K562 (cell line): ENCODE measurements around the gene FLT1. TPM values are rescaled to one million over a fixed set of nuclear protein-coding genes. Genes with fewer than 3 reads are reported as not detected.

Experiments
- ETS2 ChIP-seq: IDR thresholded peaks from 2 replicates; pipeline ENCODE4 v1.6.1; 2016; ENCODE audit warnings: borderline replicate concordance, missing genetic modification characterization, mild to moderate bottlenecking, moderate library complexity, missing compliant biosample characterization; ENCODE audit not compliant: poor library complexity, severe bottlenecking
- ZNF41 ChIP-seq: fragments of 250-450 bp; sonication (Bioruptor Pico); conservative IDR thresholded peaks from 2 replicates; pipeline ENCODE4 v1.4.0; 2020; ENCODE audit warnings: mild to moderate bottlenecking
- polyA plus RNA-seq, 8 experiments: library from polyadenylated mRNA; depleted of rRNA in 4 of 8; stranded (reverse) in 5 of 8; unstranded in 3 of 8; fragments of >200 nt; fragmentation: Nextera tagmentation in 2 of 8; fragmentation: Illumina TruSeq in 1 of 8; extraction: Ambion mirVana in 2 of 8; extraction: Trizol in 1 of 8; gene quantifications; 2 replicates each; pipeline versions ENCODE4 v1.2.1 to v1.2.3, GENCODE V29; 2011 to 2014; ENCODE audit warnings: inconsistent platforms in 1 of 8, missing spikeins in 1 of 8
- total RNA-seq, 7 experiments: library from RNA; depleted of rRNA in 6 of 7; stranded (reverse); fragments of >200 nt in 6 of 7; fragmentation: Illumina TruSeq in 2 of 7; extraction: Trizol in 2 of 7; gene quantifications; 2 replicates each; pipeline versions ENCODE4 v1.2.1 to v1.2.3, GENCODE V29; 2011 to 2021; ENCODE audit warnings: low replicate concordance in 1 of 7
- TF ChIP-seq, protein P1 (sequence below), 2 experiments: fragments of 200-800 bp in 1 of 2; sonication (Bioruptor generic) in 1 of 2; sonication (generic) in 1 of 2; formaldehyde crosslinking in 1 of 2; IDR thresholded peaks in 1 of 2; conservative IDR thresholded peaks in 1 of 2; 2 replicates each; pipeline versions ENCODE4 v1.5.0 to v1.6.1; 2016 to 2020; ENCODE audit warnings: missing compliant biosample characterization in 1 of 2, missing genetic modification characterization in 1 of 2, missing genetic modification reagents in 1 of 2
- TF ChIP-seq, protein P2 (sequence below): sonication (generic); formaldehyde crosslinking; IDR thresholded peaks from 2 replicates; pipeline ENCODE4 v1.8.0; 2022; ENCODE audit warnings: missing genetic modification reagents, mild to moderate bottlenecking, borderline replicate concordance
- TF ChIP-seq, protein P3 (sequence below): fragments of 450-650 bp; IDR thresholded peaks from 2 replicates; pipeline ENCODE4 v1.6.1; 2016; ENCODE audit warnings: low read depth

Gene FLT1
- total and polyA plus RNA-seq, 9 of the 15 experiments (the other 6 are each of a cell fraction or from before 2014, with no cell fraction given), result 0.01 to 2.0 (median 0.22) TPM

DNA sequence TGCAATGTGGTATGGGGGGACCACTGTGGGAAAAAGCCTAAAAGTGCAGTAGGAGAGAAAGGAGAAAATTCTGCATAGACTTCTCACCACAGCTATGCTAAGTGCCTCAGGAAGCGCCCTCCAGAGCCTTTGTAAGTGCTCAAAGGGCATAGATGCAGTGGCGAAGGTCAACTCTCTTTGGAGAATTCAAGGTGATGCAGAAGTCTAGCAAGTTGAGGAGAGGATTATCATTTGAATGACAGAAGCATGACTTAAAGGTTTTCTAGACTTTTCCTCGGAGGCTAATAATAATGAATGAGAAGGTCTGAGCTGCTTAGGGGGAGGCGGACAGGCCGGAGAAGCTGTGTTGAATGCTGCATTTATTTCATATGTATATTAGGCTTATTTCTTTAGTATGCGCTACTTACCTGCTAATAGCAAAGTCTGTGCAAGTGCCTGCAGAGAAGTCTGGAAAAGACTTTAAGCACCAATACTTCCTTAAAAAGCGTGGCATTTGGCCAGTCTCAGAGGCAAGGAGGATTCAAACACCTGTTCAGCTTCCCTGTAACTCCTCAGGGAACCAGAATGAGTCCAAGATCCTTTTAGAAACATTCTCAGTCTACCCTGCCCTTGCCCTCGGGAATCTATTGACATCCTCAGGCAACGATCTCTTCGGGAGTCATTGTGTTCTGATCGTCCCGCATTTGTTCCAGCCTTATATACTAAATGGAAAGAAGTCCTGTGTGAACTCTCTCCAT is 56.2 kb downstream of the FLT1 start (continued):
- TF ChIP-seq, protein P1, sequence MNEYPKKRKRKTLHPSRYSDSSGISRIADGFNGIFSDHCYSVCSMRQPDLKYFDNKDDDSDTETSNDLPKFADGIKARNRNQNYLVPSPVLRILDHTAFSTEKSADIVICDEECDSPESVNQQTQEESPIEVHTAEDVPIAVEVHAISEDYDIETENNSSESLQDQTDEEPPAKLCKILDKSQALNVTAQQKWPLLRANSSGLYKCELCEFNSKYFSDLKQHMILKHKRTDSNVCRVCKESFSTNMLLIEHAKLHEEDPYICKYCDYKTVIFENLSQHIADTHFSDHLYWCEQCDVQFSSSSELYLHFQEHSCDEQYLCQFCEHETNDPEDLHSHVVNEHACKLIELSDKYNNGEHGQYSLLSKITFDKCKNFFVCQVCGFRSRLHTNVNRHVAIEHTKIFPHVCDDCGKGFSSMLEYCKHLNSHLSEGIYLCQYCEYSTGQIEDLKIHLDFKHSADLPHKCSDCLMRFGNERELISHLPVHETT (CRISPR knock-in tag; conservative IDR thresholded peaks at IDR 0.05 in 1 of 2, IDR thresholded peaks at IDR 0.05 in 1 of 2), result no peak
- TF ChIP-seq, protein P2, sequence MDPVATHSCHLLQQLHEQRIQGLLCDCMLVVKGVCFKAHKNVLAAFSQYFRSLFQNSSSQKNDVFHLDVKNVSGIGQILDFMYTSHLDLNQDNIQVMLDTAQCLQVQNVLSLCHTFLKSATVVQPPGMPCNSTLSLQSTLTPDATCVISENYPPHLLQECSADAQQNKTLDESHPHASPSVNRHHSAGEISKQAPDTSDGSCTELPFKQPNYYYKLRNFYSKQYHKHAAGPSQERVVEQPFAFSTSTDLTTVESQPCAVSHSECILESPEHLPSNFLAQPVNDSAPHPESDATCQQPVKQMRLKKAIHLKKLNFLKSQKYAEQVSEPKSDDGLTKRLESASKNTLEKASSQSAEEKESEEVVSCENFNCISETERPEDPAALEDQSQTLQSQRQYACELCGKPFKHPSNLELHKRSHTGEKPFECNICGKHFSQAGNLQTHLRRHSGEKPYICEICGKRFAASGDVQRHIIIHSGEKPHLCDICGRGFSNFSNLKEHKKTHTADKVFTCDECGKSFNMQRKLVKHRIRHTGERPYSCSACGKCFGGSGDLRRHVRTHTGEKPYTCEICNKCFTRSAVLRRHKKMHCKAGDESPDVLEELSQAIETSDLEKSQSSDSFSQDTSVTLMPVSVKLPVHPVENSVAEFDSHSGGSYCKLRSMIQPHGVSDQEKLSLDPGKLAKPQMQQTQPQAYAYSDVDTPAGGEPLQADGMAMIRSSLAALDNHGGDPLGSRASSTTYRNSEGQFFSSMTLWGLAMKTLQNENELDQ, result no peak
- TF ChIP-seq ETS2 (tag), result no peak
- TF ChIP-seq, protein P3, sequence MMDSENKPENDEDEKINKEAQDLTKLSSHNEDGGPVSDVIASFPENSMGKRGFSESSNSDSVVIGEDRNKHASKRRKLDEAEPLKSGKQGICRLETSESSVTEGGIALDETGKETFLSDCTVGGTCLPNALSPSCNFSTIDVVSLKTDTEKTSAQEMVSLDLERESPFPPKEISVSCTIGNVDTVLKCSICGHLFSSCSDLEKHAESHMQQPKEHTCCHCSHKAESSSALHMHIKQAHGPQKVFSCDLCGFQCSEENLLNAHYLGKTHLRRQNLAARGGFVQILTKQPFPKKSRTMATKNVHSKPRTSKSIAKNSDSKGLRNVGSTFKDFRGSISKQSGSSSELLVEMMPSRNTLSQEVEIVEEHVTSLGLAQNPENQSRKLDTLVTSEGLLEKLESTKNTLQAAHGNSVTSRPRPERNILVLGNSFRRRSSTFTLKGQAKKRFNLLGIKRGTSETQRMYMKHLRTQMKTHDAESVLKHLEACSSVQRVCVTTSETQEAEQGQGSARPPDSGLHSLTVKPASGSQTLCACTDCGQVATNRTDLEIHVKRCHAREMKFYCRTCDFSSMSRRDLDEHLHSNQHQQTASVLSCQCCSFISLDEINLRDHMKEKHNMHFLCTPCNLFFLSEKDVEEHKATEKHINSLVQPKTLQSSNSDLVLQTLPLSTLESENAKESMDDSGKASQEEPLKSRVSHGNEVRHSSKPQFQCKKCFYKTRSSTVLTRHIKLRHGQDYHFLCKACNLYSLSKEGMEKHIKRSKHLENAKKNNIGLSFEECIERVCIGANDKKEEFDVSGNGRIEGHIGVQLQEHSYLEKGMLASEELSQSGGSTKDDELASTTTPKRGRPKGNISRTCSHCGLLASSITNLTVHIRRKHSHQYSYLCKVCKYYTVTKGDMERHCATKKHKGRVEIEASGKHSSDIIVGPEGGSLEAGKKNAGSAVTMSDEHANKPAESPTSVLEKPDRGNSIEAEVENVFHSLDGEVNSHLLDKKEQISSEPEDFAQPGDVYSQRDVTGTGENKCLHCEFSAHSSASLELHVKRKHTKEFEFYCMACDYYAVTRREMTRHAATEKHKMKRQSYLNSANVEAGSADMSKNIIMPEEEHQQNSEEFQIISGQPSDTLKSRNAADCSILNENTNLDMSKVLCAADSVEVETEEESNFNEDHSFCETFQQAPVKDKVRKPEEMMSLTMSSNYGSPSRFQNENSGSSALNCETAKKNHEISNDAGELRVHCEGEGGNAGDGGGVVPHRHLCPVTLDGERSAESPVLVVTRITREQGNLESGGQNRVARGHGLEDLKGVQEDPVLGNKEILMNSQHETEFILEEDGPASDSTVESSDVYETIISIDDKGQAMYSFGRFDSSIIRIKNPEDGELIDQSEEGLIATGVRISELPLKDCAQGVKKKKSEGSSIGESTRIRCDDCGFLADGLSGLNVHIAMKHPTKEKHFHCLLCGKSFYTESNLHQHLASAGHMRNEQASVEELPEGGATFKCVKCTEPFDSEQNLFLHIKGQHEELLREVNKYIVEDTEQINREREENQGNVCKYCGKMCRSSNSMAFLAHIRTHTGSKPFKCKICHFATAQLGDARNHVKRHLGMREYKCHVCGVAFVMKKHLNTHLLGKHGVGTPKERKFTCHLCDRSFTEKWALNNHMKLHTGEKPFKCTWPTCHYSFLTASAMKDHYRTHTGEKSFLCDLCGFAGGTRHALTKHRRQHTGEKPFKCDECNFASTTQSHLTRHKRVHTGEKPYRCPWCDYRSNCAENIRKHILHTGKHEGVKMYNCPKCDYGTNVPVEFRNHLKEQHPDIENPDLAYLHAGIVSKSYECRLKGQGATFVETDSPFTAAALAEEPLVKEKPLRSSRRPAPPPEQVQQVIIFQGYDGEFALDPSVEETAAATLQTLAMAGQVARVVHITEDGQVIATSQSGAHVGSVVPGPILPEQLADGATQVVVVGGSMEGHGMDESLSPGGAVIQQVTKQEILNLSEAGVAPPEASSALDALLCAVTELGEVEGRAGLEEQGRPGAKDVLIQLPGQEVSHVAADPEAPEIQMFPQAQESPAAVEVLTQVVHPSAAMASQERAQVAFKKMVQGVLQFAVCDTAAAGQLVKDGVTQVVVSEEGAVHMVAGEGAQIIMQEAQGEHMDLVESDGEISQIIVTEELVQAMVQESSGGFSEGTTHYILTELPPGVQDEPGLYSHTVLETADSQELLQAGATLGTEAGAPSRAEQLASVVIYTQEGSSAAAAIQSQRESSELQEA, result no peak
- no peak for TF ChIP-seq ZNF41 (CRISPR knock-in tag)
